Activated T-cell treated with anti-CD3 and anti-CD28 coated beads, Interleukin-2, amount 50 U/mL, for 24 hours (primary cell): ENCODE measurements around the gene JARID2.

Source experiments
- DNase-seq: peaks from one replicate; pipeline ENCODE4 v3.0.0-alpha.2; 2020
- H3K27ac Mint-ChIP-seq: 2 replicates; pipeline ENCODE4 v1.8.0; 2020; ENCODE audit warnings: mild to moderate bottlenecking, mixed read lengths
- H3K27me3 Mint-ChIP-seq: 2 replicates; pipeline ENCODE4 v1.8.0; 2020; ENCODE audit warnings: mixed read lengths
- H3K36me3 Mint-ChIP-seq: 2 replicates; pipeline ENCODE4 v1.8.0; 2020; ENCODE audit warnings: low read depth, mixed read lengths
- H3K4me1 Mint-ChIP-seq: 2 replicates; pipeline ENCODE4 v1.8.0; 2020; ENCODE audit warnings: low read depth, mixed read lengths
- H3K4me3 Mint-ChIP-seq: 2 replicates; pipeline ENCODE4 v1.8.0; 2020; ENCODE audit warnings: mild to moderate bottlenecking, moderate library complexity, mixed read lengths
- H3K9me3 Mint-ChIP-seq: 2 replicates; pipeline ENCODE4 v1.8.0; 2020; ENCODE audit warnings: mixed read lengths

The JARID2 gene

DNA sequence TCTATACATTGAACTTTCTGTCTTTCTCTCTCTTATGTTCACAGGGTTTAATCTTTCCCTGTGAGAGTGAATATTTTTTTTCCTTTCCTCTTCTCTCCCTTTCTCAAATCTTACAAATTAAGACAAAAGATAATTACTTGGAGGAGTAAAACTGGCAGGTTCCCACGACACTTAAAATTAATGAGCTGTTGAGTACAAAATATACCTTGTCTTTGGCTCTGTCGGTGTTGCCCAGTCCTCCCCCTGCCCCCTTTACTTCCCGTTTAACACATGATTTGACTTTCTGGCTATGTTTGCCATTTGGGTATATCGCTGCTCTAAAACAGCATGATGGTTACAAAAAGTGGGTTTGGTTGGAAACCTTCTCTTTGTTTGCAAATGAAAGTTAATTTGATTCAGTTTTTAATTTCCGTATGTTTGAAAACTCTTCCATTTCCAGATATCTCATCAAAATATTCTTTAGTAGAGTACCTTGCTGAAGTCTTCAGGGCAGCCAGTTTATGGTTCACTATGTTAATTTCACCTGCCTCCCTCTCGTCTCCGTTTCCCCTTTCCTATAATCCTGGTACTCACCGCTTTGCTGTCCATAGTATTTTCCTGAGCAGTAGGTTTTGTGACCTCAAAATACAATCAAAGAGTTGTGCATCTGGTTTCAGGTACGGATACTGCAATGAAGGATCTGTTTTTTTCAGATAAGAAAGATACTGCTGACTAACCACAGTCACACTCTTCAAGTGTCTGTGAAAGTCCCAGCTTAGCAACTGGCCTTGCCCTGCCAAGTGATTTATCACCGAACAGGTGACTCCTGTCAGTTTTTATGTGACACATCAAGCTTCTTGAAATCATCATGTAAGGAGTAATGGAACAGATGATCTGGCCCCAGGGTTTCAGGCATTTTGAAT is 235.8 kb downstream of the JARID2 start:
- Mint-ChIP-seq H3K9me3 (no peaks in the 10 kb centered on the region), H3K27me3 (no peaks in the 10 kb centered on the region), H3K4me3 (no peak overlapping the region), H3K4me1 (peaks cover 76% of the 10 kb centered on the region), H3K36me3 (peaks cover 55% of the 10 kb centered on the region), H3K27ac (peak overlapping the region; percentile 56)
- no peak for DNase-seq

DNA sequence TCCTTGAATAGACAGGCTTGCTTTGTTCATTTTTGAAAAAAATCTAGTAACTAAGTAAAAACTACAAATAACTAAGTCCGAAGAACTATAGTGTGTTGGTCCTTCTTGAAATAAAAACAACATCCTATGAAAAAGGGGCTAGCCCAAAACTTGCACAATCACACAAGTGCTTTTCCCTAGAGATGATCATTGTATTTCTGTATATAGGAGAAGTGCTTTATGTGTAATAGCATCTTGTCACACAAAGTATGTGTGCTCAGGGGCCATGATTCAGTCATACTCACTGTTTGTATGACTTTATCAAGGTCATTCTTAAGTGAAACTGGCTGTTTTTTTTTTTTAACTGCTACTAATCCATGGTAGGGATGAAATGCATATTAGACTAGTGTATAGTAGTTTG is 237.2 kb downstream of the JARID2 start:
- H3K4me3 Mint-ChIP-seq: no peak overlapping the region
- DNase-seq: no peak
- H3K27me3 Mint-ChIP-seq: no peaks in the 10 kb centered on the region
- H3K27ac Mint-ChIP-seq: peak overlapping the region; percentile 59
- H3K36me3 Mint-ChIP-seq: peaks cover 53% of the 10 kb centered on the region
- peaks cover 62% of the 10 kb centered on the region for H3K4me1 Mint-ChIP-seq
- H3K9me3 Mint-ChIP-seq: no peaks in the 10 kb centered on the region

DNA sequence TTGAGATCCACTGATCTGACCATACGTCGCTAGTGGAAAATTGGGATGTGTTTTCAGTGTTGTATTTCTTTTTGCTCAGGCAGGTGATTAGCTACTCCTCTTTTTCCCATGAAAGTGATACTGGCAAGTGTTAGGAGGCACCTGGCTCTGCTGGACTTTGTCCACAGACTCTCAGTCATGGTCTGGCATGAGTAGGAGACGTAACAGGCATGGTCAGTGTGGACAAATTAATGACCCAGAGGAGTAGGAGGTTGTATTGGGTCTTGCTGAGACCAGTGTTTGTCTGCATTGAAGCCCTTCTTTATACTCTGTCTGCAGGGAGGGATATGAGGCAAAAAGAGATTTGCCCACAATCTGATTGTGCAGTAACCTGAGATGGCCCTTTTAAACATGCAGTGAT is 238.3 kb downstream of the JARID2 start:
- Mint-ChIP-seq H3K36me3 (peaks cover 56% of the 10 kb centered on the region), H3K4me3 (no peak overlapping the region), H3K27me3 (no peaks in the 10 kb centered on the region), H3K9me3 (no peaks in the 10 kb centered on the region), H3K4me1 (peaks cover 57% of the 10 kb centered on the region), H3K27ac (no peak overlapping the region)
- no peak for DNase-seq

DNA sequence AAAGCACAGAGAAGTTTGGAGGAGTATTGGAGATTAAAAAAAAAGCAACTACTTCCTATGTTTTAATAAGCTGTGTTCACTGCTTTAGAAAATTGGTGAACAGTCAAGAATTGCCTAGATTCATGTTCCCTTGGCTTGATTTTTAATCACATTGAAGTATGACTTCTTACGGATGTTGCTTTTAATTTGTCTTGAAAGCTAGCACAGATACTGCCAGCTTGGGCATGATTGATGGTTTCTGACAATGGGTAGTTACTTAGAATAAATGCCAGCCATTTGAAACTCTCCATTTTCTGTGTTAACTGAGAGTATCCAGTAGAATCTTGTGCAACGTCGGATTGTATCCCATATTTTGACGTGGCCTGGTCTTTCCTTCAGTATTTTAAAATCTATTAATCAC is 239.0 kb downstream of the JARID2 start:
- no peak overlapping the region for H3K4me3 Mint-ChIP-seq
- H3K4me1 Mint-ChIP-seq: peaks cover 57% of the 10 kb centered on the region
- no peak for DNase-seq
- H3K27me3 Mint-ChIP-seq: no peaks in the 10 kb centered on the region
- H3K9me3 Mint-ChIP-seq: no peaks in the 10 kb centered on the region
- H3K36me3 Mint-ChIP-seq: peaks cover 56% of the 10 kb centered on the region
- H3K27ac Mint-ChIP-seq: no peak overlapping the region

DNA sequence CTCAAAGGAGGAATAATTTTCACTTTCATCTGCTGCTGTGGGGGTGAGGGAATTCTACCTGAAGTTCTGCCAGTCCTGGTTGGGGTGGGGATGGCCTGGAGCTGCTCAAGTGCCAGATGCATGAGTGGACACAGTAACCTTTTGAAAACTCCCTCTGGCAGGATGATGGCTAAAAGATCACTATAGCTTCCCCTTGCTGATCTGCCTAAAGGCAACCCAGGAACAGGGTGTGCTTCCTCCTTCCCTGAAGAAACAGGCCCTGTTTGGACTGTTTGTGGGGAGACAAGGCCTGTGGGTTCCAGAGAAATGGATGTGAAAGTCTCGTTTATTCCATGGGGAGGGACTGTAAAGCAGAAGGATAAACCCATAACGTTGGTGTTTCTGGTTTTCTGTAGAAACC is 240.1 kb downstream of the JARID2 start:
- Mint-ChIP-seq H3K36me3 (peaks cover 56% of the 10 kb centered on the region), H3K4me1 (peaks cover 58% of the 10 kb centered on the region), H3K4me3 (no peak overlapping the region), H3K27ac (peak overlapping the region; percentile 61), H3K27me3 (no peaks in the 10 kb centered on the region), H3K9me3 (no peaks in the 10 kb centered on the region)
- no peak for DNase-seq

DNA sequence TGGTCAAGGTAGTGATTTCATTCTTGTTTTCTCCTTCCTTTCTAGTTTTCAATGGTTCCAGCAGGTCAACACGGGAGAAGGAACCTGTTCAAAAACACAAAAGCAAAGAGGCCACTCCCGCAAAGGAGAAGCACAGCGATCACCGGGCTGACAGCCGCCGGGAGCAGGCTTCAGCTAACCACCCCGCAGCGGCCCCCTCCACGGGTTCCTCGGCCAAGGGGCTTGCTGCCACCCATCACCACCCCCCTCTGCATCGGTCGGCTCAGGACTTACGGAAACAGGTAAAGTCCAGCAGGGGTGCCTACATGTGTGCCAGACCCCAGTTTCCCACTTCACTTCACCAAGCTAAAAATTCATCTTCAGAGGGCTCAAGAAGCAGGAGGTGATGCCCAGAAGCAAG is 241.4 kb downstream of the JARID2 start:
- Mint-ChIP-seq H3K36me3 (peaks cover 61% of the 10 kb centered on the region), H3K27ac (peak overlapping the region; percentile 45), H3K4me3 (no peak overlapping the region), H3K4me1 (peaks cover 59% of the 10 kb centered on the region), H3K27me3 (no peaks in the 10 kb centered on the region), H3K9me3 (no peaks in the 10 kb centered on the region)
- no peak for DNase-seq

DNA sequence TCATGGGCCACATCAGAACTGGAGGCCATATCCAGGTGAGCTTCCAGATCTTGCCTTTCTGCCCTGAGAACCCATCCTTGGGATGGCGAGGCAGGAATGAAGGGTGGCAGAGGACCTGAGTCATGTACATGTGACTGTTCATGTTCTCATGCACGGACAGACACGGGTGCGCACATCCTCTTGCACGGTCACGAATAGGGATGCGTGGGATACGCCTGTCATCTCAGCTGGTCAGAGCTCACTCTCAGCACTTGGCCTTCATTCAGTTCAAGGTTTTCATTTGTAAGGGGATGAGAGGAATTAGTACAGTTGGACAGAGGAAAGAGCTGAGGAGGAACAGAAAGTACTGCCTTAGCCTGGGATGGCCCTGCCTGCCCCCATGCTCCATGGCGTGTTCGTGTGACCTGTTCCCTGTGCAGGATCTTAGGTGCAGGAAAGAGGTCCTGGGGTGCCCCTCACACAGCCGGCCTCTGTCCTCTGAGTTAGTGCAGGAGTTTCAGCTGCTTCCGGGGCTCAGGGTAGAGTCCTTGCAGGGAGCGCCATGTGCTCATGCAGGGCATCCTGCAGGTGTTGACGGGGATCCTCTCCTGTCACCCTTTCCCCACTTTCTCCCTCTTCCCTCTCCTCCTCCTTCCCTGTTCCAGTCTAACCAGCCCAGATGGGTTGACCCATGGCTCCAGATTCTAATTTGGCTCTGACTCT is 243.5 kb downstream of the JARID2 start:
- peaks cover 70% of the 10 kb centered on the region for H3K36me3 Mint-ChIP-seq
- H3K4me1 Mint-ChIP-seq: peaks cover 45% of the 10 kb centered on the region
- H3K4me3 Mint-ChIP-seq: no peak overlapping the region
- no peaks in the 10 kb centered on the region for H3K27me3 Mint-ChIP-seq
- peak overlapping the region; percentile 85 for H3K27ac Mint-ChIP-seq
- no peak for DNase-seq
- no peaks in the 10 kb centered on the region for H3K9me3 Mint-ChIP-seq

DNA sequence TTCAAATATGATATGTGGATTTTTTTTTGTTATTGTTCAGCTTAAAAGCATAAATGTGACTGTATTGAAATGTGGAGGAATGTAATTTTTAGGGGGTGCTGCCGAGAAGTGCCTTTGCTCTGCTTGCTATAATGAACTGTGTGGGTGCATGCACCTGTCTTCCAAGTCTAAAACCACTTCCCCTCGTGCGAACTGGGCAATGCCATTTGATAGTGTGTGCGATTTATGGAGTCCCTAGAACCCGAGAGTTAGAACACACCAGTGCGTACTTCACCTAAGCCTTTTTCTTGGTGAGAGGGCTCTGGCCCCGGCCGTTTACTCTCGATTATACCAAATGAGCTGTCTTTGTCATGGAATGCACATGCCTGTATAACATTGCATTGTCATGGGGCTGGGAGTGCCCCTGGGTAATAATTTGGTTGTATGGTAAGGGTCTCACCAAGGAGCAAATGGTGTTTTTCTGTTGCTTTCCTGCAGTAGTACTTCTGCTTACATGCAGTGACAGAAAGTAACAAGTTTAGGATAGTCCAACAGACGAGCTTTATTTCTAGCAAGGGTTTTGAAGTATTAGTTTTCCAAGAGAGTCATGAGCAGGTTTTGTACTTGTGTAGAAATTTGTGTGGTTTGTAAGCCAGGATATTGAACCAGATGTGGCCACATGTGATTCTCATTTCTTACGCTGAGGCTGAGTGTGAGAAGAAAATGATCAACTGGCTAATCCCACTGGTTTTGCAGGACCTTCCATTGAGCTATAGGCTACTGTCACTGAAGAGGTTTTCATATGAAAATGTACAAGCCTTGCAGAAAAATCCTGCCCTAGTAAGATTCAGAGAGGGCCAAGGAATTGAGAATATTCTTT is 244.6 kb downstream of the JARID2 start:
- Mint-ChIP-seq H3K4me1 (peaks cover 39% of the 10 kb centered on the region), H3K9me3 (no peaks in the 10 kb centered on the region), H3K27me3 (no peaks in the 10 kb centered on the region), H3K36me3 (peaks cover 81% of the 10 kb centered on the region), H3K4me3 (no peak overlapping the region), H3K27ac (peak overlapping the region; percentile 84)
- DNase-seq: no peak

DNA sequence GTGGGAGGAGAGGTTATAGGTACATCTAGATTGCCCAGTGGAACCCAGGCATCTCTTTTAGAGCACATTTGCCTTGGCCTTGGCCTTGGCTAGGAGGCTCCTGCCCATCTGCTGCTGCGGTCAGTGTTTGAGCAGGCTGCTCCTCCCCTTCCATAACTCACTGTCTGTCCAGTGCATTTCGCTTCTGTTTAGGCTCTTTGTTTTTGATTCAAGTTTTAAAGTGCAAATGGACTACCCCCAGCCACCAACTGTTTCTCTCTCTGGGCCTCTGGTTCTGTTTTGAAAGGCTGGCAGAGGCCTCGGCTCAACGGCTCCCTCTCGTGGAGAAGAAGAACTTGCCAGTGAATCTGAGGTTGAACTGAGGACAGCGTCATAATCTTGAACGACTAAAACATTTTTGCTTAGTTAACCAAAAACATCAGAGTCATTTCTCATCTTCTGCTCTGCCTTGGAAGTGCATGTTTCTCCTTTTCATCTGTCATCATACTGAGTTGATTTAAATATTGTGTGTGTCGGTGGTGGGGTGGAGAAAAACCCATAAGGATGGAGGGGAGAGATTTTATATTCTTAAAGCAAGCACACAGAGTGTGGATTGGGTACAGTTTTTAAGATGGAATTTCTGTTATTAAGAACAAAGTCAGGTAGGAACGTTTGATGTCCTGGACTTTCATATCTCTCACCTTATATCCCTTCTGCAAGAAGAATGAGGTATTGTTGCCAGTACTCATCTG is 245.6 kb downstream of the JARID2 start:
- peak; percentile 78 for DNase-seq
- peak overlapping the region; percentile 84 for H3K27ac Mint-ChIP-seq
- no peak overlapping the region for H3K4me3 Mint-ChIP-seq
- peaks cover 89% of the 10 kb centered on the region for H3K36me3 Mint-ChIP-seq
- H3K27me3 Mint-ChIP-seq: no peaks in the 10 kb centered on the region
- peaks cover 39% of the 10 kb centered on the region for H3K4me1 Mint-ChIP-seq
- no peaks in the 10 kb centered on the region for H3K9me3 Mint-ChIP-seq

DNA sequence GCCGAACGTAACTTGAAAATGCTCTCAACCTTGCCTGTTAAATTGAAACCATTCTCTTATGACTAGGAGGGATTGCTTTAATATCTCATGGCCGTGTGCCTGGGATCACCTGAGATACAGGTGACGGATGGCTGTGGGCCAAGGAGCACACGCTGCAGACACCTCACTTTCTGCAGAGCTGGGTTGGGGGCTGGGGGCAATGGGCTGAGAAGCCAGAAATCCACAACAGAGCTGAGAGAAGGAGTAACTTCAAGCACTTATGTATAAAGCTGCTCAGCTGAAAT is 246.1 kb downstream of the JARID2 start:
- Mint-ChIP-seq H3K4me3 (no peak overlapping the region), H3K27me3 (no peaks in the 10 kb centered on the region), H3K36me3 (peaks cover 89% of the 10 kb centered on the region), H3K9me3 (no peaks in the 10 kb centered on the region), H3K27ac (peak overlapping the region; percentile 84), H3K4me1 (peaks cover 39% of the 10 kb centered on the region)
- DNase-seq: no peak

DNA sequence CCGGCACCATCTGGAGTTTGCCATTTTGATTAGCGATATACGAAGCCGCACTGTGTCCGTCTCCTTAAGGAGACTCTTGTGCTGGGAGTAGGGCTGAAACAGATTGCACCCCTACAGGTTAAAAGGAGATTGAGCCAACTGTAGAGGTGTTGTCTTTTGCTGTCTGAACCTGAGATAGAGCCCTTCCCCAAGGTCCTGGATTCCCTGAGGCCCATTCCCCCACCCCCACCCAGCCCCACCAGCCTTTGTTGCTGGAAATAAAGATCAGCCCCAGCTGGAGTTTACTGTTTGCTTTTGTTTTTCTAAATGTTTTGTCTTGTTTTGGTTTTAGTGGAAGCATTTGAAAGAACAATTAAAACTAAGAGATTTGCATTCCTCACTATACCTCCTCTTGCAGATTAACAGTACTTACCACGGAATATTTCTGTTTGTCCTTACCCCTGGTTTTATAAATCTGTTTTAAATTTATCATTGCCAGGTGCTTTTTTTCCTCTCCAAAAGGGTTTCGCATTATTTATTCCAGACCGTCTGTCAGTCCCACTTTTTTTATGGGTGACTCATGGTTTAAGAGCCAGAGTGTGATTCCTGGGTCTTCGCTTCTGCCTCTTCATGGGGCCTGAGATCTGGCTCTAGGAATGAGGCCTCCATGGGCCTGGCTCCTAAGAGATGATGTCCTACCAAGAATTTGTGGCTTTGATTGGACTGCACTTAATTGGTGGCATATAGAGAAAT is 247.7 kb downstream of the JARID2 start:
- no peaks in the 10 kb centered on the region for H3K27me3 Mint-ChIP-seq
- no peak overlapping the region for H3K4me3 Mint-ChIP-seq
- peaks cover 90% of the 10 kb centered on the region for H3K36me3 Mint-ChIP-seq
- peak overlapping the region; percentile 10 for H3K27ac Mint-ChIP-seq
- DNase-seq: no peak
- no peaks in the 10 kb centered on the region for H3K9me3 Mint-ChIP-seq
- peaks cover 37% of the 10 kb centered on the region for H3K4me1 Mint-ChIP-seq

DNA sequence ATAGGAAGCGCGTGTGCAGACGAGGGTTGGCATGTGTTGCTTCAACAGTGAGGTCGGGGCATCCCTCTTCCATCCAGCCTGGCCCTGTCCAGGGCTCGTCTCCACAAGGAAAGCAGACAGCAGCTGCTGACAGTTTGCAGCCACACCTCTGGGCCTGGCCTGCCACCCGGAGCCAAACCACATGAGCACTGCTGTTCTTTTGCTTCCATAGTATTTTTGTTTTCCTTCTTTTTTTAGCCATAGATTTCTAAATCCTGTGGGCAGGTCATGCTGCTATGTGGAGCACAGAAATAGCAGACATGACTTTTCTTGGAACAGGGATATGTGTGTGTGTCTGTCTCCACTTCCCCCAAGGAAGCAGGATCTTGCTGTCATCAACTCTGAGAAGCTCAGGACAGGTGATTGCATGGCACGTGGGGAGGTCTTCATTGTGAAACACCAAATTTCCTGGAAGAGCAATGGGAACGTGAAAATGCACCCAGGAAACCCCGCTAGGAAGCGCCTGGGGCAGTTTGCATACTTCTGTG is 249.6 kb downstream of the JARID2 start:
- Mint-ChIP-seq H3K9me3 (no peaks in the 10 kb centered on the region), H3K27ac (peak overlapping the region; percentile 50), H3K27me3 (no peaks in the 10 kb centered on the region), H3K36me3 (peaks cover 90% of the 10 kb centered on the region), H3K4me3 (no peak overlapping the region), H3K4me1 (peaks cover 23% of the 10 kb centered on the region)
- peak; percentile 19 for DNase-seq

DNA sequence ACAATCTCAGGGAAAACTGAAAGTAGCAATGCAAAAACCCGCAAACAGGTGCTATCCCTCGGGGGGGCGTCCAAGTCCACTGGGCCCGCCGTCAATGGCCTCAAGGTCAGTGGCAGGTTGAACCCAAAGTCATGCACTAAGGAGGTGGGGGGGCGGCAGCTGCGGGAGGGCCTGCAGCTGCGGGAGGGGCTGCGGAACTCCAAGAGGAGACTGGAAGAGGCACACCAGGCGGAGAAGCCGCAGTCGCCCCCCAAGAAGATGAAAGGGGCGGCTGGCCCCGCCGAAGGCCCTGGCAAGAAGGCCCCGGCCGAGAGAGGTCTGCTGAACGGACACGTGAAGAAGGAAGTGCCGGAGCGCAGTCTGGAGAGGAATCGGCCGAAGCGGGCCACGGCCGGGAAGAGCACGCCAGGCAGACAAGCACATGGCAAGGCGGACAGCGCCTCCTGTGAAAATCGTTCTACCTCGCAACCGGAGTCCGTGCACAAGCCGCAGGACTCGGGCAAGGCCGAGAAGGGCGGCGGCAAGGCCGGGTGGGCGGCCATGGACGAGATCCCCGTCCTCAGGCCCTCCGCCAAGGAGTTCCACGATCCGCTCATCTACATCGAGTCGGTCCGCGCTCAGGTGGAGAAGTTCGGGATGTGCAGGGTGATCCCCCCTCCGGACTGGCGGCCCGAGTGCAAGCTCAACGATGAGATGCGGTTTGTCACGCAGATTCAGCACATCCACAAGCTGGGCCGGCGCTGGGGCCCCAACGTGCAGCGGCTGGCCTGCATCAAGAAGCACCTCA is 250.7 kb downstream of the JARID2 start:
- peak overlapping the region; percentile 60 for H3K27ac Mint-ChIP-seq
- no peaks in the 10 kb centered on the region for H3K27me3 Mint-ChIP-seq
- peak; percentile 23 for DNase-seq
- H3K4me1 Mint-ChIP-seq: peaks cover 12% of the 10 kb centered on the region
- H3K4me3 Mint-ChIP-seq: no peak overlapping the region
- peaks cover 94% of the 10 kb centered on the region for H3K36me3 Mint-ChIP-seq
- no peaks in the 10 kb centered on the region for H3K9me3 Mint-ChIP-seq
